ENCODE measurements around the gene CKAP2L.

GRCh38 chr2:112811841-112812306 is 47.5 kb upstream of the CKAP2L start:
- TF ChIP-seq CTCF (IDR thresholded peaks at IDR 0.05) (no peak), POLR2A (IDR thresholded peaks at IDR 0.05) (no peak), POLR2AphosphoS5 (IDR thresholded peaks at IDR 0.05) (no peak)
